BJ (cell line): ENCODE results near the gene HOOK2. TPM values are rescaled to one million over a fixed set of nuclear protein-coding genes. Genes with fewer than 3 reads are reported as not detected.

Experiments
- CTCF ChIA-PET: fragments of 350-600 bp; formaldehyde crosslinking; extraction: SDS; loops from one replicate; lab custom pipeline; 2021; ENCODE audit warnings: antibody characterized with exemption, inconsistent platforms; lab: Yijun Ruan, JAX
- POLR2A ChIA-PET: fragments of 300-600 bp; sonication (Branson Sonifier 250); formaldehyde crosslinking; extraction: SDS; loops from one replicate; lab custom pipeline; 2021; ENCODE audit warnings: antibody characterized with exemption; lab: Charles Lee
- DNase-seq: peaks from one replicate; pipeline ENCODE4 v3.0.0-alpha.2; 2011; ENCODE audit warnings: low read depth
- H3K27me3 ChIP-seq: 2 replicates; pipeline ENCODE4 v1.6.0; 2011; ENCODE audit warnings: low read length; ENCODE audit not compliant: control insufficient read depth, insufficient read depth
- H3K36me3 ChIP-seq: 2 replicates; pipeline ENCODE4 v1.5.1; 2011; ENCODE audit warnings: low read length; ENCODE audit not compliant: control insufficient read depth, insufficient read depth
- H3K4me3 ChIP-seq: 2 replicates; pipeline ENCODE4 v1.5.1; 2011; ENCODE audit warnings: low read depth, mild to moderate bottlenecking, control low read depth, low read length
- CTCF ChIP-seq: IDR thresholded peaks from 2 replicates; pipeline ENCODE4 v1.5.1; 2011; ENCODE audit warnings: low read depth, mild to moderate bottlenecking, control low read depth, inconsistent platforms, low read length, moderate library complexity; ENCODE audit not compliant: insufficient read depth
- polyA plus RNA-seq: library from polyadenylated mRNA; depleted of rRNA; stranded (reverse); fragments of >200 nt; gene quantifications from 2 replicates; pipeline ENCODE4 v1.2.3, GENCODE V29; 2011

The HOOK2 gene
- polyA plus RNA-seq, 1 experiment: 10.4 TPM

DNA sequence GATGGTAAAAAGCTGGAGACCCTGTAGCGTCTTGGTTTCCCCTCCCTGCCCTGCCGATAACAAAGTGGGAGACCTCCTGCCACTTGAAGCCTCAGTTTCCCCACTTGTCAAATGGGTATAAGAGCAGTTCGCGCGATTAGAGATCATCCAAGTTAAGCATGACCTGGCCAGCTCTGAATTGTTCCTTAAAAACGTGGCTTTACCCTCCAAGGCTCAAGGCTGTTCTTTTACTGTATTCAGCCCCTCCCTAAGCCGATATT, 52.0 kb downstream of the HOOK2 start:
- ChIA-PET CTCF (interaction anchor here (0.6 to 4.8 kb wide), 9 partner anchors 10 to 124 kb away, joined by 3 to 21 read pairs (median 4); partner anchors contain the start of gene TRIR), POLR2A (no interaction called here)
- Histone ChIP-seq H3K27me3 (no peaks in the 10 kb centered on the region), H3K36me3 (peaks cover 6% of the 10 kb centered on the region), H3K4me3 (peak overlapping the region; percentile 67)
- TF ChIP-seq CTCF: no peak
- no peak for DNase-seq

- ChIA-PET POLR2A (interaction anchor here (0.7 kb wide), 1 partner anchor 11 kb away, joined by 3 read pairs; no protein-coding TSS in a partner anchor), CTCF (interaction anchor here (0.6 to 4.8 kb wide), 9 partner anchors 10 to 125 kb away, joined by 3 to 21 read pairs (median 5); partner anchors contain the start of gene TRIR)
- TF ChIP-seq CTCF: no peak
- Histone ChIP-seq H3K27me3 (no peaks in the 10 kb centered on the region), H3K4me3 (peak overlapping the region; percentile 67), H3K36me3 (peaks cover 8% of the 10 kb centered on the region)
- DNase-seq: peak; percentile 81
These were observed 52.6 kb downstream of the HOOK2 start for GRCh38 chr19:12722566-12723380.

GRCh38 chr19:12721656-12722565, 53.4 kb downstream of the HOOK2 start:
- peak overlapping the region; percentile 67 for H3K4me3 ChIP-seq
- CTCF ChIA-PET: interaction anchor here (0.6 to 4.8 kb wide), 12 partner anchors 11 to 126 kb away, joined by 3 to 21 read pairs (median 4); partner anchors contain the start of gene TRIR
- H3K27me3 ChIP-seq: no peaks in the 10 kb centered on the region
- POLR2A ChIA-PET: interaction anchor here (0.7 kb wide), 1 partner anchor 1066 kb away, joined by 15 read pairs; no protein-coding TSS in a partner anchor
- no peak for TF ChIP-seq CTCF
- no peak for DNase-seq
- H3K36me3 ChIP-seq: peaks cover 9% of the 10 kb centered on the region

DNA sequence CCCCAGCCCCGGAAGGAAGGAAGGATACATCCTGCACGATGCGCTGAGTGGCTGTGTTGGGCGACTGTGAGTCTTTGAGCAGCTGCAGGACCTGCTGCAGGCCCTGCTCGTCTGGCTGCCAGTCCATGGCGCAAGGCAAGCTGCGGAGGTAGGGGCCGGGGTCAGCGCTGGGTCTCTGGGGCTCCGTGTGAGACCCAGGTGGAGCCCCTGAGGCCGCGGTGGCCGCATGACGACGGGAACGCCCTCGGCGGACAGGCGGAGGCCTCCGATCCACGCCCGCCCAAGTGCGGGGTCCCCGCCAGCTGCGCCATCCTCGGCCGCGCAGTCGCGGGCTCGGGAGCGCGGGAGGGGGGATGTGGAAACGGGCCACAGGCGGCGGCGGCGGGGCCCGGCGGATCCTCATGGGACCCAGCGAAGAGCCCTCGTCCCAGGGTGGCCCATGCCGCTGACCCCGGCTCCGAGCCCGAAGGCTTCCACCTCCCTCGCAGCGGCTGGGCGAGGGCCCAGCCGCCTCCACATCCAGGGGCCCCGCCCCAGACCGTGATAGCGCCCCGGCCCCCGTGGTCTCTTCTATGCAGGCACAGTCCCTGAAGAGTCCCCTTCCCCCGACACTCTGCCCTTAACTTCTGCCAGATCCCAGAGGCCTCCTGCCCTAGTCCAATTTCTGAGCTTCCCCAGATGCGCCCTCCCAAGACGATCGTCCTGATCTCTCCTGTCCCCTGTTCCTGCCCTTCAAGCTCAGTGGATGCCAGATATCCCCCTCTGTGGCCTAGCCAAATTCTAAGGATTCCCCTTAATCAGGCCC, 54.3 kb downstream of the HOOK2 start:
- TF ChIP-seq CTCF: no peak
- ChIA-PET POLR2A (no interaction called here), CTCF (interaction anchor here (0.6 to 4.8 kb wide), 10 partner anchors 10 to 127 kb away, joined by 3 to 21 read pairs (median 4); no protein-coding TSS in a partner anchor)
- Histone ChIP-seq H3K36me3 (peaks cover 13% of the 10 kb centered on the region), H3K27me3 (no peaks in the 10 kb centered on the region), H3K4me3 (peak overlapping the region; percentile 67)
- DNase-seq: no peak
